Gastrocnemius medialis (tissue), 4 donors: ENCODE data around the gene SPG21. TPM values are rescaled to one million over a fixed set of nuclear protein-coding genes. Genes with fewer than 3 reads are reported as not detected.

Experiments used
- ATAC-seq, 2 donors: fragments of 150-250 bp; one replicate each; pipeline ENCODE4 v1.9.1; 2016
- DNase-seq, 2 donors: peaks; one replicate each; pipeline ENCODE4 v3.0.0-alpha.2; 2019
- H3K27ac ChIP-seq, 4 donors: fragments of 200-600 bp; sonication (generic); 1 replicate in 1 of 4; 2 replicates in 3 of 4; pipeline ENCODE4 v1.5.1; 2016 to 2018; ENCODE audit warnings: mild to moderate bottlenecking in 2 of 4, moderate library complexity in 1 of 4
- H3K27me3 ChIP-seq, 3 donors: fragments of 200-600 bp; sonication (generic) in 2 of 3; 1 replicate in 1 of 3; 2 replicates in 2 of 3; pipeline versions ENCODE4 v1.5.1 to v1.6.0; 2016 to 2019; ENCODE audit warnings: mild to moderate bottlenecking in 1 of 3, moderate library complexity in 1 of 3
- H3K36me3 ChIP-seq, 2 donors: fragments of 200-600 bp; sonication (generic) in 1 of 2; one replicate each; pipeline ENCODE4 v1.5.1; 2017 to 2018
- H3K4me1 ChIP-seq, 2 donors: fragments of 200-600 bp; sonication (generic) in 1 of 2; one replicate each; pipeline ENCODE4 v1.5.1; 2016 to 2017; ENCODE audit warnings: mild to moderate bottlenecking in 2 of 2
- H3K4me3 ChIP-seq, 4 donors: fragments of 200-600 bp; sonication (generic) in 3 of 4; 1 replicate in 1 of 4; 2 replicates in 3 of 4; pipeline ENCODE4 v1.5.1; 2016 to 2019; ENCODE audit warnings: mild to moderate bottlenecking in 2 of 4
- H3K9me3 ChIP-seq, 3 donors: fragments of 200-600 bp; sonication (generic) in 2 of 3; 1 replicate in 1 of 3; 2 replicates in 2 of 3; pipeline ENCODE4 v1.5.1; 2016 to 2019
- CTCF ChIP-seq, 5 experiments: fragments of 450-650 bp in 3 of 5; fragments of 200-600 bp in 2 of 5; sonication (generic) in 2 of 5; IDR thresholded peaks in 4 of 5; conservative IDR thresholded peaks in 1 of 5; 1 replicate in 4 of 5; 2 replicates in 1 of 5; pipeline ENCODE4 v1.5.1; 2016 to 2019; ENCODE audit warnings: antibody characterized with exemption in 5 of 5, mild to moderate bottlenecking in 3 of 5, moderate library complexity in 3 of 5
- POLR2A ChIP-seq, 2 donors: fragments of 450-650 bp; IDR thresholded peaks; one replicate each; pipeline ENCODE4 v1.6.1; 2017; ENCODE audit warnings: antibody characterized with exemption in 2 of 2, mild to moderate bottlenecking in 2 of 2, moderate library complexity in 2 of 2
- in situ Hi-C, 4 donors: fragments of 200-750 bp; cut with MboI; loops; one replicate each; pipeline versions ENCODE4 v1.15.0 to v1.8.0; 2017; ENCODE audit warnings: low sequenced_read_pairs in 4 of 4
- intact Hi-C: fragments of 100-400 bp; cut with DNase I; formaldehyde crosslinking; loops from one replicate; pipeline ENCODE4 v1.15.1; 2023; ENCODE audit warnings: low total_unique reads
- total RNA-seq, 4 donors: library from RNA; depleted of rRNA; stranded (reverse); fragments of >200 nt; gene quantifications; one replicate each; pipeline versions ENCODE4 v1.1.0 to v1.2.3, GENCODE V29; 2016

The SPG21 gene
- total RNA-seq, 4 donors from 2014 or later, result 61.9 to 84.4 (median 72.5) TPM

DNA sequence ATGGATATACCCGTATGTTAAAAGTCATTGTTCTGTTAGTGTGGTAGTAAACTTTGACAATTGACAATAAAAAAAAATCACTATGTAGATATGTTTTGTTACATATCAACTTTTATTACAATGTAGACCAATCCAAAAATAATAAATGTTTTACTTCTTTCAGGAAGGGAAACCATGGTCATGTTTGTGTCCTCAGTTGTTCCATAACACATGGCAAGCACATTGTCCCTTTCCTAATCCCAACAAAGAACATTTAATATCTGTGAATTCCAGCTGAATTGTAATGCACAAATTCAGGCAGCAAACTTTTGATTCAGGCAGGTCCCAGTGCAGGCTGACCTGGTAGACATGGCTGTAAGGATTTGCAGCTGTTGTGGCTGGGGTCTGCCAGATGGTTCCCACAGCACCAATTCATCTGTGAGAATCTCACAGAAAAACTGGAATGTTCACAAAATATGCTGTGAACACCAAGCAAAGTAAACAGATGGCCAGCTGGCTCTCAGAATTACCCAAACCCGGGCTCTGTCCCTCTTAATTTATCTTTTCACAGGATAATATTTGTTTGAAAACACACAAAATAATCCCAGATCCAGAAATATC lies 1.9 kb upstream of the SPG21 start:
- Histone ChIP-seq H3K4me3 (no peak overlapping the region), H3K4me1 (peaks cover 8 to 9% of the 10 kb centered on the region in 2 donors), H3K9me3 (no peaks in the 10 kb centered on the region), H3K27me3 (no peaks in the 10 kb centered on the region), H3K27ac (no peak overlapping the region), H3K36me3 (no peaks in the 10 kb centered on the region)
- in situ Hi-C loops, result no loop called here
- ATAC-seq (no peak), DNase-seq (no peak)
- intact Hi-C loops, result loop anchor here (5.0 kb wide), 1 partner anchor 149 kb away; the partner anchor contains the start of gene PLEKHO2
- TF ChIP-seq CTCF (IDR thresholded peaks at IDR 0.05 in 4 of 5, conservative IDR thresholded peaks at IDR 0.05 in 1 of 5) (no peak), POLR2A (IDR thresholded peaks at IDR 0.05) (no peak)

DNA sequence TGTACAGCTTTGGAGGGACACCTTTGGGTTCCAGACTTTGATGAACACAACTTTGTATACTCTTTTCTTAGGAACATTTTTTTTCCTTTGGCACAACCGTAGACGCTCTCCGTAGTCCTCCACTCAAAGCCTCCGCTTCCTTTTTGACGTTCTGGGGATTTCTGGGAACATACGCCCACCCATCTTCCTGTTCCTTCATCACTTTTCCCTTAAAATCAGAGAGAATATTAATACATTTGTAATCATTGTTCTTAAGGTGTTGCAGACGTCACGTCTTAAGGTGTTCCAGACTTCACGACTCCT lies 405 bp upstream of the SPG21 start:
- in situ Hi-C loops, result no loop called here
- no peaks in the 10 kb centered on the region for H3K9me3 ChIP-seq
- no peaks in the 10 kb centered on the region for H3K27me3 ChIP-seq
- intact Hi-C loops, result loop anchor here (5.0 kb wide), 1 partner anchor 148 kb away; the partner anchor contains the start of gene PLEKHO2
- ATAC-seq, result no peak
- H3K27ac ChIP-seq, result peak overlapping the region; percentile 91 to 99 (median 99)
- no peaks in the 10 kb centered on the region for H3K36me3 ChIP-seq
- peaks cover 8 to 21% of the 10 kb centered on the region in 2 donors for H3K4me1 ChIP-seq
- TF ChIP-seq POLR2A (IDR thresholded peaks at IDR 0.05), result no peak
- TF ChIP-seq CTCF (IDR thresholded peaks at IDR 0.05 in 4 of 5, conservative IDR thresholded peaks at IDR 0.05 in 1 of 5), result no peak
- DNase-seq, result no peak
- H3K4me3 ChIP-seq, result peak overlapping the region; percentile 79 to 100 (median 98)

DNA sequence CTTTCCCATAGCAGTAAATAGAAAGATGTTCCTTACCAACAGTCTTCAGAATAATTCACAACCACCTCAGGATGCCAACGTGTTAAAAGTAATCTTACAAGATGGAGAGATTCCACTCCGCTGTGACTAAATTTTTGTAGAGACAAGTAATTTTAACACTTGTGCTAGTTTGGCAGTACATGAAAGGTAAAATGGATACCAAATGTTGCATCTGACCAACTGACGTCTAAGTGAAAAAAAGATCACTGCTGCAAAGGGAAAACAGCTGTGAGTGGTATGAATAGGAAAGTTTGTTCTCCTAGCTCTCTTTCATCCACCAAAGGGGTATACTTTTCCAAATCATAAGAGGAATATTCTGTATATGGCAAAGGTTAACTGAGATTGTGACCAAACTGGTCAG lies 2.6 kb downstream of the SPG21 start:
- H3K27me3 ChIP-seq, result no peaks in the 10 kb centered on the region
- in situ Hi-C loops, result no loop called here
- H3K4me3 ChIP-seq, result no peak overlapping the region
- no peak for TF ChIP-seq POLR2A (IDR thresholded peaks at IDR 0.05)
- no peak for TF ChIP-seq CTCF (IDR thresholded peaks at IDR 0.05 in 4 of 5, conservative IDR thresholded peaks at IDR 0.05 in 1 of 5)
- no peaks in the 10 kb centered on the region for H3K9me3 ChIP-seq
- intact Hi-C loops, result loop anchor here (5.0 kb wide), 1 partner anchor 825 kb away; the partner anchor contains the start of gene PPIB
- ATAC-seq, result no peak
- peaks cover 8 to 22% of the 10 kb centered on the region in 2 donors for H3K4me1 ChIP-seq
- H3K27ac ChIP-seq, result no peak overlapping the region
- no peak for DNase-seq
- peaks cover 0 to 4% of the 10 kb centered on the region in 2 donors for H3K36me3 ChIP-seq

- no peaks in the 10 kb centered on the region for H3K27me3 ChIP-seq
- no peak overlapping the region for H3K4me3 ChIP-seq
- no peak for DNase-seq
- TF ChIP-seq CTCF (IDR thresholded peaks at IDR 0.05 in 4 of 5, conservative IDR thresholded peaks at IDR 0.05 in 1 of 5) (no peak), POLR2A (IDR thresholded peaks at IDR 0.05) (no peak)
- intact Hi-C loops (loop anchor here (5.0 kb wide), 1 partner anchor 823 kb away; the partner anchor contains the start of gene PPIB), in situ Hi-C loops (no loop called here)
- H3K4me1 ChIP-seq, result peaks cover 8 to 21% of the 10 kb centered on the region in 2 donors
- peaks cover 0 to 4% of the 10 kb centered on the region in 2 donors for H3K36me3 ChIP-seq
- H3K27ac ChIP-seq, result peak overlapping the region; percentile 13 to 50 (median 36)
- ATAC-seq, result no peak
- H3K9me3 ChIP-seq, result no peaks in the 10 kb centered on the region
Observed at GRCh38 chr15:64985366-64986033, 4.2 kb downstream of the SPG21 start.
